K562 (cell line): ENCODE measurements around the gene ARMC9. TPM values are rescaled to one million over a fixed set of nuclear protein-coding genes. Genes with fewer than 3 reads are reported as not detected.

Experiments
- ARNT ChIP-seq, 2 experiments: fragments of 450-650 bp; IDR thresholded peaks; 2 replicates each; pipeline ENCODE4 v1.6.1; 2016; ENCODE audit warnings: mild to moderate bottlenecking in 1 of 2
- CHCHD3 ChIP-seq: fragments of 250-450 bp; sonication (Bioruptor Pico); IDR thresholded peaks from 2 replicates; pipeline ENCODE4 v2.1.2; 2022; ENCODE audit warnings: mild to moderate bottlenecking
- ELF2 ChIP-seq: fragments of 250-450 bp; sonication (Bioruptor Pico); IDR thresholded peaks from 2 replicates; pipeline ENCODE4 v1.5.0; 2021; ENCODE audit warnings: mild to moderate bottlenecking
- ETV5 ChIP-seq: sonication (generic); formaldehyde crosslinking; IDR thresholded peaks from 2 replicates; pipeline ENCODE4 v1.4.0; 2020; ENCODE audit warnings: low read depth, mild to moderate bottlenecking, missing genetic modification reagents
- PHF21A ChIP-seq: fragments of 450-650 bp; IDR thresholded peaks from 2 replicates; pipeline ENCODE4 v1.6.1; 2017; ENCODE audit warnings: low read depth, borderline replicate concordance
- ZBTB1 ChIP-seq: sonication (generic); formaldehyde crosslinking; IDR thresholded peaks from 2 replicates; pipeline ENCODE4 v1.8.1; 2023; ENCODE audit warnings: missing genetic modification reagents, low read depth, mild to moderate bottlenecking, borderline replicate concordance
- ZNF830 ChIP-seq: fragments of 250-450 bp; sonication (Bioruptor Pico); IDR thresholded peaks from 2 replicates; pipeline ENCODE4 v1.5.0; 2021; ENCODE audit warnings: mild to moderate bottlenecking
- polyA plus RNA-seq, 8 experiments: library from polyadenylated mRNA; depleted of rRNA in 4 of 8; stranded (reverse) in 5 of 8; unstranded in 3 of 8; fragments of >200 nt; fragmentation: Nextera tagmentation in 2 of 8; fragmentation: Illumina TruSeq in 1 of 8; extraction: Ambion mirVana in 2 of 8; extraction: Trizol in 1 of 8; gene quantifications; 2 replicates each; pipeline versions ENCODE4 v1.2.1 to v1.2.3, GENCODE V29; 2011 to 2014; ENCODE audit warnings: inconsistent platforms in 1 of 8, missing spikeins in 1 of 8
- total RNA-seq, 7 experiments: library from RNA; depleted of rRNA in 6 of 7; stranded (reverse); fragments of >200 nt in 6 of 7; fragmentation: Illumina TruSeq in 2 of 7; extraction: Trizol in 2 of 7; gene quantifications; 2 replicates each; pipeline versions ENCODE4 v1.2.1 to v1.2.3, GENCODE V29; 2011 to 2021; ENCODE audit warnings: low replicate concordance in 1 of 7
- TF ChIP-seq, protein P1 (sequence below): fragments of 450-650 bp; IDR thresholded peaks from 2 replicates; pipeline ENCODE4 v1.6.1; 2016; ENCODE audit warnings: mild to moderate bottlenecking, moderate library complexity
- TF ChIP-seq, protein P2 (sequence below): fragments of 250-450 bp; sonication (Bioruptor Pico); IDR thresholded peaks from 2 replicates; pipeline ENCODE4 v1.5.0; 2021

Gene ARMC9
- total and polyA plus RNA-seq, 9 of the 15 experiments (the other 6 are each of a cell fraction or from before 2014, with no cell fraction given) = 0.36 to 2.3 (median 1.1) TPM

DNA sequence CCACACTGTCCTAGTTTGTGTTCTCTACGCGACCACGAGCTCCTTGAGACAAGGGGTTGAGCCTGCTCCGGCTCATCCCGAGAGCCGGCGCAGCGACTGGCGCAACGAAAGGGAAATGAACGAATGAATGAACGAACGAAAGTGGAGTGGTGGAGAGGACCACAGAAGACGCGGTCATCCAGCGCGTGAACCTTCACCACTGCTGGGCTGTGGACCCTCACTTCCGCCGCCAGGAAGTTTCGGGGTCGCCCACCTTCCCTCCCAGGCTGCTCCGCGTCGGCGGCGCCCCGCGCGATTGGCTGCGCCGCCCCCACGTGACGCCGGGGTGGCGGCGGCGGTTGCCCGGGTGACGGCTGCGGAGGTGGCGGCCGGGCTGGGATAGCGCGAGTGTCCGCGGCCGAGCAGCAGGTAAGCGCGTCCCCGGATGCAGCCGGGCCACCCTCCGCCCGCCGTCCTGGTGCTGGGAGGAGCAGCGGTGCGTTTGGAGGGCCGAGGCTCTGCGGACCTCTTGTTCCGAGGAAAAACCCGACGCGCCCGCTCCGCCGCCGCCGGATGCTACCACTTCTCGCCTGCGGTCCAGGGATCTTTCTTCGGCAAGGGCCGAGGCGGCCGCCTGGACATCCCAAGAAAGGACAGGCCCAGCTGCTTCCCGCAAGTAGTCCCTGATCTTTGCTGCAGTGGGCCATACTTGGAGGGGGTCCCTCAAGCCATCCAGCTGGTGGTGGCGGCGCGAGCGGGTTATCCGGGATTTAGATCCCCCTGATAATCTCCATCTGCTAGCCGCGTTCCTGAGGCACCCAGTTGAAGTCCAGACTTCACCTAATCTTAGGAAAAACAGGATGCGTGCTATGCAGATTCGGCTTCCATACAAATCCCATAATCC lies at the start of gene ARMC9 (continued):
- TF ChIP-seq, protein P1, sequence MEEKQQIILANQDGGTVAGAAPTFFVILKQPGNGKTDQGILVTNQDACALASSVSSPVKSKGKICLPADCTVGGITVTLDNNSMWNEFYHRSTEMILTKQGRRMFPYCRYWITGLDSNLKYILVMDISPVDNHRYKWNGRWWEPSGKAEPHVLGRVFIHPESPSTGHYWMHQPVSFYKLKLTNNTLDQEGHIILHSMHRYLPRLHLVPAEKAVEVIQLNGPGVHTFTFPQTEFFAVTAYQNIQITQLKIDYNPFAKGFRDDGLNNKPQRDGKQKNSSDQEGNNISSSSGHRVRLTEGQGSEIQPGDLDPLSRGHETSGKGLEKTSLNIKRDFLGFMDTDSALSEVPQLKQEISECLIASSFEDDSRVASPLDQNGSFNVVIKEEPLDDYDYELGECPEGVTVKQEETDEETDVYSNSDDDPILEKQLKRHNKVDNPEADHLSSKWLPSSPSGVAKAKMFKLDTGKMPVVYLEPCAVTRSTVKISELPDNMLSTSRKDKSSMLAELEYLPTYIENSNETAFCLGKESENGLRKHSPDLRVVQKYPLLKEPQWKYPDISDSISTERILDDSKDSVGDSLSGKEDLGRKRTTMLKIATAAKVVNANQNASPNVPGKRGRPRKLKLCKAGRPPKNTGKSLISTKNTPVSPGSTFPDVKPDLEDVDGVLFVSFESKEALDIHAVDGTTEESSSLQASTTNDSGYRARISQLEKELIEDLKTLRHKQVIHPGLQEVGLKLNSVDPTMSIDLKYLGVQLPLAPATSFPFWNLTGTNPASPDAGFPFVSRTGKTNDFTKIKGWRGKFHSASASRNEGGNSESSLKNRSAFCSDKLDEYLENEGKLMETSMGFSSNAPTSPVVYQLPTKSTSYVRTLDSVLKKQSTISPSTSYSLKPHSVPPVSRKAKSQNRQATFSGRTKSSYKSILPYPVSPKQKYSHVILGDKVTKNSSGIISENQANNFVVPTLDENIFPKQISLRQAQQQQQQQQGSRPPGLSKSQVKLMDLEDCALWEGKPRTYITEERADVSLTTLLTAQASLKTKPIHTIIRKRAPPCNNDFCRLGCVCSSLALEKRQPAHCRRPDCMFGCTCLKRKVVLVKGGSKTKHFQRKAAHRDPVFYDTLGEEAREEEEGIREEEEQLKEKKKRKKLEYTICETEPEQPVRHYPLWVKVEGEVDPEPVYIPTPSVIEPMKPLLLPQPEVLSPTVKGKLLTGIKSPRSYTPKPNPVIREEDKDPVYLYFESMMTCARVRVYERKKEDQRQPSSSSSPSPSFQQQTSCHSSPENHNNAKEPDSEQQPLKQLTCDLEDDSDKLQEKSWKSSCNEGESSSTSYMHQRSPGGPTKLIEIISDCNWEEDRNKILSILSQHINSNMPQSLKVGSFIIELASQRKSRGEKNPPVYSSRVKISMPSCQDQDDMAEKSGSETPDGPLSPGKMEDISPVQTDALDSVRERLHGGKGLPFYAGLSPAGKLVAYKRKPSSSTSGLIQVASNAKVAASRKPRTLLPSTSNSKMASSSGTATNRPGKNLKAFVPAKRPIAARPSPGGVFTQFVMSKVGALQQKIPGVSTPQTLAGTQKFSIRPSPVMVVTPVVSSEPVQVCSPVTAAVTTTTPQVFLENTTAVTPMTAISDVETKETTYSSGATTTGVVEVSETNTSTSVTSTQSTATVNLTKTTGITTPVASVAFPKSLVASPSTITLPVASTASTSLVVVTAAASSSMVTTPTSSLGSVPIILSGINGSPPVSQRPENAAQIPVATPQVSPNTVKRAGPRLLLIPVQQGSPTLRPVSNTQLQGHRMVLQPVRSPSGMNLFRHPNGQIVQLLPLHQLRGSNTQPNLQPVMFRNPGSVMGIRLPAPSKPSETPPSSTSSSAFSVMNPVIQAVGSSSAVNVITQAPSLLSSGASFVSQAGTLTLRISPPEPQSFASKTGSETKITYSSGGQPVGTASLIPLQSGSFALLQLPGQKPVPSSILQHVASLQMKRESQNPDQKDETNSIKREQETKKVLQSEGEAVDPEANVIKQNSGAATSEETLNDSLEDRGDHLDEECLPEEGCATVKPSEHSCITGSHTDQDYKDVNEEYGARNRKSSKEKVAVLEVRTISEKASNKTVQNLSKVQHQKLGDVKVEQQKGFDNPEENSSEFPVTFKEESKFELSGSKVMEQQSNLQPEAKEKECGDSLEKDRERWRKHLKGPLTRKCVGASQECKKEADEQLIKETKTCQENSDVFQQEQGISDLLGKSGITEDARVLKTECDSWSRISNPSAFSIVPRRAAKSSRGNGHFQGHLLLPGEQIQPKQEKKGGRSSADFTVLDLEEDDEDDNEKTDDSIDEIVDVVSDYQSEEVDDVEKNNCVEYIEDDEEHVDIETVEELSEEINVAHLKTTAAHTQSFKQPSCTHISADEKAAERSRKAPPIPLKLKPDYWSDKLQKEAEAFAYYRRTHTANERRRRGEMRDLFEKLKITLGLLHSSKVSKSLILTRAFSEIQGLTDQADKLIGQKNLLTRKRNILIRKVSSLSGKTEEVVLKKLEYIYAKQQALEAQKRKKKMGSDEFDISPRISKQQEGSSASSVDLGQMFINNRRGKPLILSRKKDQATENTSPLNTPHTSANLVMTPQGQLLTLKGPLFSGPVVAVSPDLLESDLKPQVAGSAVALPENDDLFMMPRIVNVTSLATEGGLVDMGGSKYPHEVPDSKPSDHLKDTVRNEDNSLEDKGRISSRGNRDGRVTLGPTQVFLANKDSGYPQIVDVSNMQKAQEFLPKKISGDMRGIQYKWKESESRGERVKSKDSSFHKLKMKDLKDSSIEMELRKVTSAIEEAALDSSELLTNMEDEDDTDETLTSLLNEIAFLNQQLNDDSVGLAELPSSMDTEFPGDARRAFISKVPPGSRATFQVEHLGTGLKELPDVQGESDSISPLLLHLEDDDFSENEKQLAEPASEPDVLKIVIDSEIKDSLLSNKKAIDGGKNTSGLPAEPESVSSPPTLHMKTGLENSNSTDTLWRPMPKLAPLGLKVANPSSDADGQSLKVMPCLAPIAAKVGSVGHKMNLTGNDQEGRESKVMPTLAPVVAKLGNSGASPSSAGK = no peak
- TF ChIP-seq ZBTB1 (0 out of 2 replicates have a peak, but pooled peaks have one; percentile 51), ARNT (IDR thresholded peaks at IDR 0.05) (no peak), ETV5 (CRISPR knock-in tag) (no peak), PHF21A (no peak), ELF2 (CRISPR knock-in tag) (no peak), ZNF830 (CRISPR knock-in tag) (no peak), CHCHD3 (CRISPR knock-in tag) (no peak)
- TF ChIP-seq, protein P2, sequence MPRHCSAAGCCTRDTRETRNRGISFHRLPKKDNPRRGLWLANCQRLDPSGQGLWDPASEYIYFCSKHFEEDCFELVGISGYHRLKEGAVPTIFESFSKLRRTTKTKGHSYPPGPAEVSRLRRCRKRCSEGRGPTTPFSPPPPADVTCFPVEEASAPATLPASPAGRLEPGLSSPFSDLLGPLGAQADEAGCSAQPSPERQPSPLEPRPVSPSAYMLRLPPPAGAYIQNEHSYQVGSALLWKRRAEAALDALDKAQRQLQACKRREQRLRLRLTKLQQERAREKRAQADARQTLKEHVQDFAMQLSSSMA (CRISPR knock-in tag) = no peak
